ENCODE results near the gene PRDX6. TPM values are rescaled to one million over a fixed set of nuclear protein-coding genes. Genes with fewer than 3 reads are reported as not detected.

PRDX6 gene
- total and polyA plus RNA-seq, 2 of the 4 experiments (the other 2 are of a cell fraction), result 373 to 426 TPM

- H3K9me3 ChIP-seq (ENCODE audit: control insufficient read depth, insufficient read depth, low read length), result no peaks in the 10 kb centered on the region
- no peak overlapping the region for H3K14ac ChIP-seq (replicated peaks; ENCODE audit: low read depth, low read length)
- H3K79me1 ChIP-seq (ENCODE audit: low read depth in 1 of 2, low read length in 2 of 2), result peaks cover 22 to 50% of the 10 kb centered on the region in 2 experiments
- H3K56ac ChIP-seq (ENCODE audit: extremely low read depth, insufficient read depth, low read length), result no peak overlapping the region
- no TSS peak for BruUV-seq (replicated peaks)
- H4K20me1 ChIP-seq (ENCODE audit: insufficient read depth, low read length), result peaks cover 23% of the 10 kb centered on the region; the same call in 1 of the 2 replicates
- no peak overlapping the region for H2AK9ac ChIP-seq (replicated peaks; ENCODE audit: low read depth, low read length, poor library complexity)
- no peak overlapping the region for H3K4ac ChIP-seq (ENCODE audit: low read depth, low read length)
- H2BK5ac ChIP-seq (ENCODE audit: low read depth, low read length, poor library complexity, severe bottlenecking), result no peak overlapping the region
- no peaks in the 10 kb centered on the region for H3K4me1 ChIP-seq (ENCODE audit: control insufficient read depth, insufficient read depth, low read length)
- dilution Hi-C loops (cut with HindIII; ENCODE audit: low sequenced_read_pairs, unreplicated experiment) (no loop called here), in situ Hi-C loops (cut with MboI; ENCODE audit: low sequenced_read_pairs) (no loop called here), intact Hi-C loops (cut with micrococcal nuclease) (no loop called here)
- POLR2A ChIA-PET (ENCODE audit: unreplicated experiment), result no interaction called here
- H3K4me3 ChIP-seq (ENCODE audit: insufficient read depth, low read depth, low read length), result no peak overlapping the region
- H3K9me1 ChIP-seq (ENCODE audit: insufficient read depth, low read length), result 0 out of 2 replicates have a peak, but pooled peaks cover 3% of the 10 kb centered on the region
- no peak overlapping the region for H2BK120ac ChIP-seq (ENCODE audit: low read depth, low read length)
- H3K23ac ChIP-seq (ENCODE audit: low read depth, low read length), result no peak overlapping the region
- no peak overlapping the region for H2AK5ac ChIP-seq (ENCODE audit: low read depth, low read length)
- H3K27ac ChIP-seq (ENCODE audit: insufficient read depth, low read length), result no peak overlapping the region
- no peak overlapping the region for H3K9ac ChIP-seq (ENCODE audit: low read depth, low read length)
- H2AFZ ChIP-seq (replicated peaks; ENCODE audit: low read length, poor library complexity), result no peak overlapping the region
- no peak for DNase-seq
- no peak for ATAC-seq (ENCODE audit: low read depth)
- H4K91ac ChIP-seq (ENCODE audit: insufficient read depth, low read depth, low read length), result no peak overlapping the region
- TF ChIP-seq FOS (IDR thresholded peaks at IDR 0.05; ENCODE audit: low read depth, low read length) (no peak), RFX5 (IDR thresholded peaks at IDR 0.05; ENCODE audit: low read depth, low read length) (no peak), NFE2L2 (IDR thresholded peaks at IDR 0.05; ENCODE audit: low read depth, low read length) (no peak), RAD21 (IDR thresholded peaks at IDR 0.05; ENCODE audit: low read length) (no peak), MAZ (IDR thresholded peaks at IDR 0.05; ENCODE audit: borderline replicate concordance, low read depth, low read length) (no peak), SMC3 (IDR thresholded peaks at IDR 0.05; ENCODE audit: low read depth, low read length) (no peak), CTCF (conservative IDR thresholded peaks at IDR 0.05; ENCODE audit: low read depth, low read length) (no peak), MXI1 (IDR thresholded peaks at IDR 0.05; ENCODE audit: borderline replicate concordance, low read depth, low read length) (no peak), CHD1 (IDR thresholded peaks at IDR 0.05; ENCODE audit: low read depth, low read length) (no peak), ELK1 (IDR thresholded peaks at IDR 0.05; ENCODE audit: borderline replicate concordance, low read depth, low read length) (no peak), CEBPB (IDR thresholded peaks at IDR 0.05; ENCODE audit: low read depth, low read length) (no peak), BHLHE40 (IDR thresholded peaks at IDR 0.05; ENCODE audit: low read depth, low read length) (no peak), POLR2A (IDR thresholded peaks at IDR 0.05; ENCODE audit: low read depth, low read length) (no peak), RCOR1 (IDR thresholded peaks at IDR 0.05; ENCODE audit: insufficient replicate concordance, low read length) (no peak), MAFK (IDR thresholded peaks at IDR 0.05; ENCODE audit: low read depth, low read length) (no peak), USF2 (IDR thresholded peaks at IDR 0.05; ENCODE audit: low read depth, low read length) (no peak)
- no peak overlapping the region for H2BK20ac ChIP-seq (ENCODE audit: low read depth, low read length)
- H3K27me3 ChIP-seq (ENCODE audit: control insufficient read depth, insufficient read depth, low read length), result no peaks in the 10 kb centered on the region
- CTCF ChIA-PET, result interaction anchor here (1.0 kb wide), 1 partner anchor 52 kb away, joined by 3 read pairs; no protein-coding TSS in a partner anchor
- no peak overlapping the region for H3K4me2 ChIP-seq (ENCODE audit: low read depth, low read length)
- H4K8ac ChIP-seq (ENCODE audit: low read depth in 2 of 2, low read length in 2 of 2), result no peak overlapping the region
- H2BK15ac ChIP-seq (ENCODE audit: low read depth, low read length), result no peak overlapping the region
- H4K5ac ChIP-seq (ENCODE audit: low read depth, low read length), result no peak overlapping the region
- H3K36me3 ChIP-seq (ENCODE audit: control insufficient read depth, insufficient read depth, low read length), result peaks cover 31% of the 10 kb centered on the region
- no CpG with 5 or more reads among the region's 1 CpG for WGBS, 2 experiments (ENCODE audit: extremely low coverage in 2 of 2, insufficient read length in 1 of 2)
- H3K18ac ChIP-seq (ENCODE audit: low read depth, low read length), result no peak overlapping the region
Observed at GRCh38 chr1:173481195-173481772, 4.1 kb downstream of the PRDX6 start.

Data from IMR-90 (cell line).